ENCODE results near the gene CACNA1C.

DNA sequence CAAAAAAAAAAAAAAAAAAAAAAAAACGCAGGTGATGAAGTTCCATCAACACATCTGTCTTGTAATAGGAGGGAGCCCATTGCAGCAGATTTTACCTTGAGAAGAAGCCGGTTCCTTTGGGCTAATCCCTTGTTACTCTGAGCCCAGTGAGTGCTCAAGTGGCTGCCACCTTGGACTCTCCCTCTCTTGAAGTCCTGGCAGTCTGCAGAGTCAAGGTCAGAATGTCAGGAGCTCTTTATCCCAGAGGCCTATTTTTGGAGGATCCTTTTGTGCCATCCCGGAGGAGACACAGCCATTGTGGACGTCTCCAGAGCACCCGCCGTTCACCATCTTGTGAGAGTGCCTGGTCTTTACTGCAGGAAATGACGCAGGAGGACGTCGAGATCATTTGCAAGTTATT lies 397.8 kb downstream of the CACNA1C start:
- TF ChIP-seq YY1 (IDR thresholded peaks at IDR 0.05; ENCODE audit: low read depth) (no peak), RFX5 (IDR thresholded peaks at IDR 0.05; ENCODE audit: low read length) (no peak), EP300 (IDR thresholded peaks at IDR 0.05; ENCODE audit: borderline replicate concordance in 1 of 2, low read depth in 1 of 2, low read length in 1 of 2) (no peak), JUND (IDR thresholded peaks at IDR 0.05) (no peak), RAD21 (IDR thresholded peaks at IDR 0.05; ENCODE audit: low read length) (no peak), FOXM1 (IDR thresholded peaks at IDR 0.05; ENCODE audit: low read depth) (no peak), EZH2phosphoT487 (IDR thresholded peaks at IDR 0.05; ENCODE audit: borderline replicate concordance, low read depth) (no peak), TCF12 (IDR thresholded peaks at IDR 0.05) (no peak), SMC3 (IDR thresholded peaks at IDR 0.05; ENCODE audit: low read depth, low read length) (no peak), SIN3A (IDR thresholded peaks at IDR 0.05; ENCODE audit: borderline replicate concordance, low read depth, low read length) (no peak)
- TF ChIP-seq, protein P1, sequence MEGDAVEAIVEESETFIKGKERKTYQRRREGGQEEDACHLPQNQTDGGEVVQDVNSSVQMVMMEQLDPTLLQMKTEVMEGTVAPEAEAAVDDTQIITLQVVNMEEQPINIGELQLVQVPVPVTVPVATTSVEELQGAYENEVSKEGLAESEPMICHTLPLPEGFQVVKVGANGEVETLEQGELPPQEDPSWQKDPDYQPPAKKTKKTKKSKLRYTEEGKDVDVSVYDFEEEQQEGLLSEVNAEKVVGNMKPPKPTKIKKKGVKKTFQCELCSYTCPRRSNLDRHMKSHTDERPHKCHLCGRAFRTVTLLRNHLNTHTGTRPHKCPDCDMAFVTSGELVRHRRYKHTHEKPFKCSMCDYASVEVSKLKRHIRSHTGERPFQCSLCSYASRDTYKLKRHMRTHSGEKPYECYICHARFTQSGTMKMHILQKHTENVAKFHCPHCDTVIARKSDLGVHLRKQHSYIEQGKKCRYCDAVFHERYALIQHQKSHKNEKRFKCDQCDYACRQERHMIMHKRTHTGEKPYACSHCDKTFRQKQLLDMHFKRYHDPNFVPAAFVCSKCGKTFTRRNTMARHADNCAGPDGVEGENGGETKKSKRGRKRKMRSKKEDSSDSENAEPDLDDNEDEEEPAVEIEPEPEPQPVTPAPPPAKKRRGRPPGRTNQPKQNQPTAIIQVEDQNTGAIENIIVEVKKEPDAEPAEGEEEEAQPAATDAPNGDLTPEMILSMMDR (IDR thresholded peaks at IDR 0.05), result no peak
- TF ChIP-seq, protein P2, sequence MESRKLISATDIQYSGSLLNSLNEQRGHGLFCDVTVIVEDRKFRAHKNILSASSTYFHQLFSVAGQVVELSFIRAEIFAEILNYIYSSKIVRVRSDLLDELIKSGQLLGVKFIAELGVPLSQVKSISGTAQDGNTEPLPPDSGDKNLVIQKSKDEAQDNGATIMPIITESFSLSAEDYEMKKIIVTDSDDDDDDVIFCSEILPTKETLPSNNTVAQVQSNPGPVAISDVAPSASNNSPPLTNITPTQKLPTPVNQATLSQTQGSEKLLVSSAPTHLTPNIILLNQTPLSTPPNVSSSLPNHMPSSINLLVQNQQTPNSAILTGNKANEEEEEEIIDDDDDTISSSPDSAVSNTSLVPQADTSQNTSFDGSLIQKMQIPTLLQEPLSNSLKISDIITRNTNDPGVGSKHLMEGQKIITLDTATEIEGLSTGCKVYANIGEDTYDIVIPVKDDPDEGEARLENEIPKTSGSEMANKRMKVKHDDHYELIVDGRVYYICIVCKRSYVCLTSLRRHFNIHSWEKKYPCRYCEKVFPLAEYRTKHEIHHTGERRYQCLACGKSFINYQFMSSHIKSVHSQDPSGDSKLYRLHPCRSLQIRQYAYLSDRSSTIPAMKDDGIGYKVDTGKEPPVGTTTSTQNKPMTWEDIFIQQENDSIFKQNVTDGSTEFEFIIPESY (IDR thresholded peaks at IDR 0.05; ENCODE audit: borderline replicate concordance, low read depth), result no peak
- TF ChIP-seq, protein P3, sequence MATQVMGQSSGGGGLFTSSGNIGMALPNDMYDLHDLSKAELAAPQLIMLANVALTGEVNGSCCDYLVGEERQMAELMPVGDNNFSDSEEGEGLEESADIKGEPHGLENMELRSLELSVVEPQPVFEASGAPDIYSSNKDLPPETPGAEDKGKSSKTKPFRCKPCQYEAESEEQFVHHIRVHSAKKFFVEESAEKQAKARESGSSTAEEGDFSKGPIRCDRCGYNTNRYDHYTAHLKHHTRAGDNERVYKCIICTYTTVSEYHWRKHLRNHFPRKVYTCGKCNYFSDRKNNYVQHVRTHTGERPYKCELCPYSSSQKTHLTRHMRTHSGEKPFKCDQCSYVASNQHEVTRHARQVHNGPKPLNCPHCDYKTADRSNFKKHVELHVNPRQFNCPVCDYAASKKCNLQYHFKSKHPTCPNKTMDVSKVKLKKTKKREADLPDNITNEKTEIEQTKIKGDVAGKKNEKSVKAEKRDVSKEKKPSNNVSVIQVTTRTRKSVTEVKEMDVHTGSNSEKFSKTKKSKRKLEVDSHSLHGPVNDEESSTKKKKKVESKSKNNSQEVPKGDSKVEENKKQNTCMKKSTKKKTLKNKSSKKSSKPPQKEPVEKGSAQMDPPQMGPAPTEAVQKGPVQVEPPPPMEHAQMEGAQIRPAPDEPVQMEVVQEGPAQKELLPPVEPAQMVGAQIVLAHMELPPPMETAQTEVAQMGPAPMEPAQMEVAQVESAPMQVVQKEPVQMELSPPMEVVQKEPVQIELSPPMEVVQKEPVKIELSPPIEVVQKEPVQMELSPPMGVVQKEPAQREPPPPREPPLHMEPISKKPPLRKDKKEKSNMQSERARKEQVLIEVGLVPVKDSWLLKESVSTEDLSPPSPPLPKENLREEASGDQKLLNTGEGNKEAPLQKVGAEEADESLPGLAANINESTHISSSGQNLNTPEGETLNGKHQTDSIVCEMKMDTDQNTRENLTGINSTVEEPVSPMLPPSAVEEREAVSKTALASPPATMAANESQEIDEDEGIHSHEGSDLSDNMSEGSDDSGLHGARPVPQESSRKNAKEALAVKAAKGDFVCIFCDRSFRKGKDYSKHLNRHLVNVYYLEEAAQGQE (IDR thresholded peaks at IDR 0.05; ENCODE audit: low read depth, low read length), result no peak
- TF ChIP-seq, protein P4, sequence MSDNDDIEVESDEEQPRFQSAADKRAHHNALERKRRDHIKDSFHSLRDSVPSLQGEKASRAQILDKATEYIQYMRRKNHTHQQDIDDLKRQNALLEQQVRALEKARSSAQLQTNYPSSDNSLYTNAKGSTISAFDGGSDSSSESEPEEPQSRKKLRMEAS (IDR thresholded peaks at IDR 0.05; ENCODE audit: low read depth), result no peak
